A549 (cell line): ENCODE results near the gene ZNF581.

Experiments used
- BHLHE40 ChIP-seq: IDR thresholded peaks from 2 replicates; pipeline ENCODE4 v1.6.1; 2012; ENCODE audit warnings: low read depth, low read length, inconsistent platforms
- CEBPB ChIP-seq, 2 experiments: fragments of >200 bp in 1 of 2; sonication (Bioruptor Twin) in 1 of 2; formaldehyde crosslinking in 1 of 2; IDR thresholded peaks; 2 replicates each; pipeline ENCODE4 v1.6.1; 2012 to 2016
- CTCF ChIP-seq: fragments of >200 bp; sonication (Bioruptor Twin); formaldehyde crosslinking; IDR thresholded peaks from 3 replicates; pipeline ENCODE4 v1.5.1; 2016
- EHF ChIP-seq: fragments of 250-450 bp; sonication (Bioruptor Pico); IDR thresholded peaks from 2 replicates; pipeline ENCODE4 v1.5.0; 2020; ENCODE audit warnings: mild to moderate bottlenecking
- EP300 ChIP-seq, 2 experiments: fragments of >200 bp; sonication (Bioruptor Twin); formaldehyde crosslinking; IDR thresholded peaks; 2 replicates in 1 of 2; 3 replicates in 1 of 2; pipeline ENCODE4 v1.6.1; 2016 to 2017
- JUNB ChIP-seq: fragments of >200 bp; sonication (Bioruptor Twin); formaldehyde crosslinking; IDR thresholded peaks from 2 replicates; pipeline ENCODE4 v1.6.1; 2016
- MAX ChIP-seq: IDR thresholded peaks from 2 replicates; pipeline ENCODE4 v1.6.1; 2012
- POLR2A ChIP-seq: IDR thresholded peaks from 2 replicates; pipeline ENCODE4 v1.6.1; 2012; ENCODE audit warnings: mild to moderate bottlenecking, low read length
- POLR2AphosphoS2 ChIP-seq: conservative IDR thresholded peaks from 2 replicates; pipeline ENCODE4 v1.6.1; 2012; ENCODE audit warnings: low read length, improper control_type of control experiment, inconsistent platforms
- RAD21 ChIP-seq, 2 experiments: fragments of >200 bp in 1 of 2; sonication (Bioruptor Twin) in 1 of 2; formaldehyde crosslinking in 1 of 2; IDR thresholded peaks in 1 of 2; conservative IDR thresholded peaks in 1 of 2; 2 replicates in 1 of 2; 3 replicates in 1 of 2; pipeline ENCODE4 v1.6.1; 2012 to 2018; ENCODE audit warnings: inconsistent platforms in 1 of 2
- REST ChIP-seq: fragments of 200-600 bp; sonication (generic); IDR thresholded peaks from 2 replicates; pipeline ENCODE4 v1.6.1; 2016; ENCODE audit warnings: antibody characterized with exemption, mild to moderate bottlenecking, moderate library complexity
- SREBF2 ChIP-seq: fragments of 450-650 bp; IDR thresholded peaks from 2 replicates; pipeline ENCODE4 v1.6.1; 2014; ENCODE audit warnings: mild to moderate bottlenecking, moderate library complexity
- USF2 ChIP-seq: fragments of 450-650 bp; IDR thresholded peaks from 2 replicates; pipeline ENCODE4 v1.6.1; 2014; ENCODE audit warnings: antibody characterized with exemption
- ZFP36 ChIP-seq: fragments of 450-650 bp; IDR thresholded peaks from 2 replicates; pipeline ENCODE4 v1.6.1; 2014; ENCODE audit warnings: borderline replicate concordance; ENCODE audit not compliant: partially characterized antibody

- TF ChIP-seq CTCF (no peak), POLR2A (no peak), BHLHE40 (no peak), POLR2AphosphoS2 (no peak), JUNB (no peak), REST (no peak), EP300 (IDR thresholded peaks at IDR 0.05) (no peak), CEBPB (IDR thresholded peaks at IDR 0.05) (no peak), MAX (no peak), RAD21 (conservative IDR thresholded peaks at IDR 0.05 in 1 of 2, IDR thresholded peaks at IDR 0.05 in 1 of 2) (no peak), SREBF2 (no peak), EHF (CRISPR knock-in tag) (no peak), ZFP36 (no peak), USF2 (no peak)
Measured at GRCh38 chr19:55689411-55690108, 46.1 kb downstream of the ZNF581 start.
